Skin epidermis (tissue), 12 donors: ENCODE results near the gene RPN2.

ENCODE experiments used
- H3K27ac ChIP-seq, 21 experiments: fragments of 200-600 bp; sonication (generic) in 11 of 21; one replicate each; pipeline ENCODE4 v1.5.0; 2020; ENCODE audit warnings: mild to moderate bottlenecking in 3 of 21, inconsistent platforms in 2 of 21, moderate library complexity in 2 of 21
- H3K4me3 ChIP-seq, 7 experiments: fragments of 200-600 bp; sonication (generic) in 2 of 7; one replicate each; pipeline ENCODE4 v1.5.0; 2020; ENCODE audit warnings: inconsistent platforms in 2 of 7, mild to moderate bottlenecking in 2 of 7, moderate library complexity in 1 of 7

Gene RPN2

GRCh38 chr20:37259031-37259430 is 79.9 kb downstream of the RPN2 start:
- no peak overlapping the region for H3K4me3 ChIP-seq
- H3K27ac ChIP-seq = no peak overlapping the region

DNA sequence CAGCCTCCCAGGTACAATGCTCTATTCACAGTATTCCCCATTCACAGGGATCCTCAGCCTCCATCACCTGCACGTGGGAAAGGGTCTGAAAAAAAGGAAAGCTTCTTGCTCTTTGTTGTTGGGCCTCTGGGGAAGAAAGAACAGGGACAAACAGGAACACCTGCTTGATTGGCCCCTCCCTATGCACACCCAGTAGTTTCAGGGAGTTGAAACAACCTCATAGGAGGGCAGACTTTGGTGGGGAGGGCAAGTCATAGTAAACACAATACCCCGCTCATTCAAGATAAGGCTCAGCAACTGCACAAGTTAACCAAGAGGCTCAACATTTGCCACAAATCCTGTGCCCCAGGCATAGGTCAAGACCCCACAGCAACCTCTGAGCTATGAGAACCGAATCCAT is 80.7 kb downstream of the RPN2 start:
- no peak overlapping the region for H3K4me3 ChIP-seq

DNA sequence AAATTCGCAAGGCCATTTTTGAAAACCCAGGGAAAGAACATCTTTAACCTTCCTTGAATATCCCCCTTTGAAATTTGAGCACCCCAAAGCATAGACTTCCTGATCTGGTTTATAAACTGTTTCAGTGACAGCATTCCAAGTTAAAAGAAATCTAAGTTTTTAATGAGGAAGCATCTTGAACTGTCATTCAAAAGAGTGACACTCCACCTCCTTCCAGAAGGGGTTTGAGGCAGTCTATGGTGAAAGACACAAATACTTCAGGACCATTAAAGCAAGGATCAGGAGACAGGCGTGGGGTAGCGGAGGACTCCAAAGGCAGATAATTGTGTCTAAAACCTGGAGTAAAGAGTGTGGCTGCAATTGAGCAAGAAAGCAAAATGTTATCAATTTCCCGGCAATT is 81.8 kb downstream of the RPN2 start:
- Histone ChIP-seq H3K4me3 (no peak overlapping the region), H3K27ac (no peak overlapping the region)

More for the DNA sequence above, 80.7 kb downstream of the RPN2 start:
- no peak overlapping the region for H3K27ac ChIP-seq

- no peak within 1 kb of the TSS for H3K27ac ChIP-seq
Measured at GRCh38 chr20:37261714-37262113, 82.6 kb downstream of the RPN2 start, which contains the start of gene GHRH. GHRH (minus strand) TSS chr20:37261814; CDS start chr20:37256889, 4,925 bp downstream.

GRCh38 chr20:37262505-37262904 is 83.4 kb downstream of the RPN2 start:
- Histone ChIP-seq H3K4me3 (no peak overlapping the region), H3K27ac (no peak overlapping the region)

More at GRCh38 chr20:37261714-37262113, 82.6 kb downstream of the RPN2 start, which contains the start of gene GHRH:
- no peak within 1 kb of the TSS for H3K4me3 ChIP-seq

GRCh38 chr20:37263686-37264085 is 84.6 kb downstream of the RPN2 start:
- H3K4me3 ChIP-seq = no peak overlapping the region

GRCh38 chr20:37265152-37265551 is 86.0 kb downstream of the RPN2 start:
- no peak overlapping the region for H3K4me3 ChIP-seq

More at GRCh38 chr20:37263686-37264085, 84.6 kb downstream of the RPN2 start:
- no peak overlapping the region for H3K27ac ChIP-seq

GRCh38 chr20:37266940-37267666 is 88.0 kb downstream of the RPN2 start:
- H3K4me3 ChIP-seq = no peak overlapping the region
- H3K27ac ChIP-seq = no peak overlapping the region

More at GRCh38 chr20:37265152-37265551, 86.0 kb downstream of the RPN2 start:
- H3K27ac ChIP-seq = no peak overlapping the region

DNA sequence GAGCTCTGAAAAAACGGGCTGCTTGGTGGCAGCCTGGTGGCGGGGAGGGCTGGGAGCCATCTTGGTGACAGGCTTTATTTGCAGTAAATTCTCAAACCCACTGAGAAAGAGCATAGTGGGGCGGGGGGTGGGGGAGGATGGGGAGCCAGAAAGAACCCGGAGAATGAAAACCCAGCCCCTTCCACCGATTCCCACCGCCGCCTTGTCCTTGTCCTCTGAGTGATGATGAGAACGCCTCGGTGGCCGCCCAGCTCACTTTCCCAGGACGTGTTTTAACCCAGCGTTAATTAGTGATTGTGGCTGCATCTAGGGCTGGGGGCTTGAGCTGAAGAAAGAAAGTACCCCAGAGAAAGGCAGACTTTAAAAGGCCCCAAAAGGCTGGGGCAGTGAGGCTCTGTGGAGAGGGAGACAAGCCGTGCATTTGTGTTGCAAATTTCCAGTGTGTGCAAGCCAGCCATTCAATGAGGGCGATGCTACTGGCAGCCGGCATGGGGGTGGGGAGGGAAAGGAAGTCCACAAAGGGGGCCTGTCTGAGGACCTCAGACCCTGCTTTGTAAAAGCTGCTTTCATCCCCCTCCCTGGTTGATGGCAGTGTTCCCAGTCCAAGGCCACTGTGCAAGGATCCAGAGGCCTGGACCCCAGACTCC is 88.7 kb downstream of the RPN2 start:
- Histone ChIP-seq H3K4me3 (no peak overlapping the region), H3K27ac (no peak overlapping the region)

GRCh38 chr20:37270576-37271420 is 91.7 kb downstream of the RPN2 start:
- Histone ChIP-seq H3K4me3 (no peak overlapping the region), H3K27ac (peak overlapping the region in 10 of 21 experiments; percentile 17 to 69 (median 56))

DNA sequence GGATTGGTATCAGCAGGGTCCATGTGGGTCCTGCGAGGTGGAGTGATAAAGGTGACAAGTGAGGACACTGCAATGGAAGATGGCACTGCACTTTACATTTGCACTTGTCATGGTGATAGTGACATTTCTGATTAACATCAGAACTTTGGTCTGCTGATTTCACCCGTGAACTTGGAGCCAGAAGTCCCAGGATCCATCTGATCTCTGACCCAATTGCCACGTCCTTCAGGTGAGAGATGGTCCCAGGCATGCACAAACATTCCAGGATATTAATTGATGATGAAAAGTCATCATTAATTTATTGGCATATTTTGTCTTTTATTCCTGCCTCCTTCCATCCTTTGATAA is 92.3 kb downstream of the RPN2 start:
- peak overlapping the region in 7 of 21 experiments; percentile 39 to 69 (median 61) for H3K27ac ChIP-seq
- no peak overlapping the region for H3K4me3 ChIP-seq

- peak overlapping the region in 5 of 21 experiments; percentile 8 to 75 (median 24) for H3K27ac ChIP-seq
- H3K4me3 ChIP-seq = no peak overlapping the region
Measured at GRCh38 chr20:37273988-37274387, 94.9 kb downstream of the RPN2 start.

- H3K27ac ChIP-seq = peak overlapping the region in 6 of 21 experiments; percentile 5 to 75 (median 43)
- no peak overlapping the region for H3K4me3 ChIP-seq
Measured at GRCh38 chr20:37274851-37275524, 95.9 kb downstream of the RPN2 start.

DNA sequence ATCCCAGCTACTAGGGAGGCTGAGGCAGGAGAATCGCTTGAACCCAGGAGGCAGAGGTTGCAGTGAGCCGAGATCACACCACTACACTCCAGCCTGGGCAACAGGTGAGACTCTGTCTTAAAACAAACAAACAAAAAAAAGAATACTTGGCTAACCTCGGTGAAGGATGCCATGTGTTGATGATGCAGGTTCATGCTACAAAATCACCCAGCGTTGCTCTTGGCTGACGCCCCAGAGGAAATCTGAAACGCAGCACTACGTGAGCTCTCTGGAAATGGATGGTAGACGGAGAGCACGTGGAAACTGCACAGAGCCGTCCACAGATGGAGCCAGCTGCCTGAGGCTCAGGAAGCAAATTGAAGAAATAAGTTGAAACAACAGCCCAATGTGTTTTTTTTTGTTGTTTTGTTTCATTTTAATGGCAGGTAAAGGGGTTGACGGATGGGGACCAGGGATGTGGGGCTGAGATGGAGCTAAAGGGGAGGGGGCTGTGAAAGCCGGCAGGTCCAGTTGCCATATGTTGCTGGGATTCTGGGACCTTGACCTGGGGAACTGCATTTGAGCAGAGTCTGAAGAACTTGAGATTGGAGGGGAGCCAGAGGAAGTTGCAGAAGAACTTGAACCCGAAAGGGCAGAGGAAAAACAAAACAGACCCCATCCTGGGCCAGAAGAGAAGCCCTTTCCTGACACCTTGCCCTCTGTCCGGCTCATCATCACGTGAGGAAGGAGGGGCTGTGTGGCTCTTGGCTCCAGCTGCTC is 97.5 kb downstream of the RPN2 start:
- no peak overlapping the region for H3K4me3 ChIP-seq
- H3K27ac ChIP-seq = peak overlapping the region in 4 of 21 experiments; percentile 14 to 75 (median 44)

GRCh38 chr20:37277253-37277593 is 98.1 kb downstream of the RPN2 start:
- Histone ChIP-seq H3K4me3 (no peak overlapping the region), H3K27ac (peak overlapping the region in 2 of 21 experiments; percentile 21 to 67)

- no peak overlapping the region for H3K4me3 ChIP-seq
Measured at GRCh38 chr20:37278966-37279590, 99.9 kb downstream of the RPN2 start.

GRCh38 chr20:37279820-37280219 is 100.7 kb downstream of the RPN2 start:
- Histone ChIP-seq H3K27ac (no peak overlapping the region), H3K4me3 (no peak overlapping the region)

More at GRCh38 chr20:37278966-37279590, 99.9 kb downstream of the RPN2 start:
- H3K27ac ChIP-seq = no peak overlapping the region

GRCh38 chr20:37280403-37280802 is 101.3 kb downstream of the RPN2 start:
- Histone ChIP-seq H3K4me3 (no peak overlapping the region), H3K27ac (no peak overlapping the region)

DNA sequence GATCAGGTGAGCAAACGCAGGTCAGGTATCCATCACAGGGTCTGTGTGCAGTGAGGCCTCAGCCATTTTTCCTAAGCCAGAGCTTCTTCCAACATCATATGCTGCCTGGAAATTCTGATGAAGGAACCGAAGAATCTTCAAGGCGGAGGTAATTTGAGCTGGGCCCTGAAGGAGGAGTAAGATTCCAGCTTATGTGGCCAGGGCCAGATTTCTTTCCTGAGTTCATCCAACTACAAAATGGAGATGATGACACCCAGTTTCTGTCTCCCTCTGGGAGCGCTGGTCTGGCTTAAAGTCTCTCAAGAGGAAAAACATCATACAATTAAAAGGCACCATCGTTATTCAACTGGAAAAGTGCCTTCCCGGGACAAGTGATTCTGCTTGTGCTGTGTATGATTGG is 103.4 kb downstream of the RPN2 start:
- Histone ChIP-seq H3K27ac (no peak overlapping the region), H3K4me3 (no peak overlapping the region)
